Measurements from ENCODE around the gene PGF.

The PGF gene

DNA sequence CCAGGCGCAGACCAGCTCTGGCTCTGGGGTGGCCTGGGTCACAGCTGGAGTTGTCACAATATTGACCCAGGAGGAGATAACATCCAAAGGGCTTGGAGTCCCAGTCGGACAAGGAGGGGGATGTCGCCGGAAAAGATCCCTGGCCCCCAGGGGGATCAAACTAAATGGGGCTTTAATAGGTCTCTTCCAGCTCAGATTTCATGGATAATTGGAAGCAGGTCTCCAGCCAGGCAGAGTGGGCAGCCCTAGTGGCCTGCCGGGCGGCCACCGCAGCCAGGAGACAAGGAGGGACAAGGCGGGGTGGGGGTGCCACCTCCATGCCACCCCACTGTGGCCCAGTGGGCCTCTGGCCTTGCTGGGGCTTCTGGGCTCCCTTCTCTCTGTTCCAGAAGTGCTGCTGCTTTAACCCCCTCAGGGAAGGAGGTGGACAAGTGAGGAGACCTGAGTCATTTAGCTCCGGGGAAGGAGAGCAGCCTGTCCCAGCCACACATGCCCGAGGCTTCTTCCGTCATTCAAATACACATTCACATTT is 23.1 kb upstream of the PGF start:
- DNase-seq: no peak

DNA sequence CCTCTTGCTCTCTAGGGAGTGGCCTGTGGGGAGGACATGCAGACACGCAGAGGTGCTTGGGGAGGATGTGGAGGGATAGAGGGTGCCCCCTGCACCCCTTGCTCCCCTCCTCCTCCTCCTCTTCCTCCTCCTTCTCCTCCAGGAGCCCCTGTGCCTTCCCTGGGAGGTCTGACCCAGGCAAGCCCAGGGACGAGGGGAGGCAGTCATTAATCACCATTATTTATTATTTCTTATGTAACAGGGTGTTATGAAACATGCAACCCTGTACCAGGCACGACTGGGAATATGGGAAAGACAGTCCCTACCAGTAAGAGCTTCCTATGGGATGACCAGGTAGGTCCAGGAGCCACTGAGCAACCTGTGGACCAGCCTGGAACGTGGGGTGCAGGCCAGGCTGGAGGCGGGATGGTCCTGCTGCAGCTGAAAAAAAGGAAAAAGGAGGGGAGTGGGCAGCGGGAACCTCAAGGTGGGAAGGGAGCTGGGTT is 22.5 kb upstream of the PGF start:
- no peak for DNase-seq

DNA sequence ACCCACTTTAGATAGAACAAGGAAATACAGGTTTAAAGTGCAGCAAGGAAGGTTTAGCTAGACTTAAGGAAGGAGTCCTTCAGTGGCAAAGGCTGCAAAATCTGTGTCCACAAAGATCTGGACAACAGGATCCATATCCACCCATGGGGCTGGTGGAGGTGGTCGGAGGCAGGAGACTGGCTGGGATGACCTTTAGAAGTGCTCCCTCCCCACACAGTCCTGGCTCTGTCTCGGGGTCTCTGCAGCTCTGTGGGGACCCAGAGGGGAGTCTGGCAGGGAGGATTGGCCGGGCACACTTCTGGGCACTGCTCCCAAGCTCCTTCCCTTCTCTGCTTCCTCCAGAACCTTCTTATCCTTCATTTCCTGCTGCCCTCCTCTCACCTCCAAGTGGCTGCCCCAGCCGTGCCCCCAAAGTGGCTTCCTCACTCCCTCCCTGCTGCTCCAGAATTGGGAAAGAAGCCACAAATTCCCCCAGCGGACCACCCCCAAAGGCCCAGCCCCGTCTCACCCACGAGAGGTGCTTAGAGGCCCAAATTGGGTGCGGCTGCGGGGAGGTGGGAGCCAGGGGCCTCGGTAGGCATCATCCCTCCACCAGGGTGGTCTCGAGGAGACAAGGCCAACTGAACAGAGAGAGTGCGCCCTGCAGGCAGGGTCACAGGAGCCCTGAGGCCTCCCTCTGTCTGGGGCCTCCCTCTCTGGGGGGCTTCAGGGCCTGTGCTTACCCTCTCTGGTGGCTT is 21.9 kb upstream of the PGF start:
- no peak for DNase-seq

DNA sequence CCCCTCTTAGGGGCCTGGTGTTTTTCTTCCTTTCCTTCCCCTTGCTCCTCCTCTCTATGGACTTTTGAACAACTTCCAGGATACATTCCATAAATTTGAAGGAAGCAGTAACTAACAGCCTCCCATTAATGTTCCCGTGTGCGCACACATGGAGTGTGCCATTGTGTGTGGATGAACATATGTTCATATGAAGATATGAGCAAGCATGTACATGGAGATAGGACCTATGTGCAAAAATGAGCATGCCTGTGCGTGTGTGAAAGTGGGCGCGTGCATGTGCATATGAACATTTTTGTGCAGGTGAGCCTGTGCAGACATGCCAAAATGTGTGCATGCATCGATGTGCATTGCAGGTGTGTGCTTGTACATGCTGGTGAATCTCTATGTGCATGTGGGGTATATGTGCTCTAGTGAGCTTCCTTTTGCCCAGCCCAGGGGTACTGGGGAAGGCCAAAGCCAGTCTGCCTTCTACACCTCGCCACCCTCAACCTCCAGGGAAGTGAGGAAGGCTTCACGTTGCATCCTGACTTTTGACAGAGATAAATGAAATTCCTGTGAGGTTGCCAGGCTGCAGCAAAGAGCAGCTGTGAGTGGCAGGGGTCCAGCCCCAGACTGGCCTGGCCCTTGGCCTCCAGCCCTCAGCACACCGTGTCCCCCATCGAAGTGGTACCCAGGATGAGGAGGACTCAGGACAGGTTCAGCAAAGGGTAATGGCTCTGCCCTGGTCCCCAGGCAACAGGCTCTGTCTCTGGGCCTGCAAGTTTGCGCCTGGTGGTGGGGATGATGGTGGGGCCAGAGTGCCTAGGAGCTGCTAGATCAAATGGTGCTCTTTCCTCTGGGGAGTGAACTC is 21.1 kb upstream of the PGF start:
- DNase-seq: no peak

DNA sequence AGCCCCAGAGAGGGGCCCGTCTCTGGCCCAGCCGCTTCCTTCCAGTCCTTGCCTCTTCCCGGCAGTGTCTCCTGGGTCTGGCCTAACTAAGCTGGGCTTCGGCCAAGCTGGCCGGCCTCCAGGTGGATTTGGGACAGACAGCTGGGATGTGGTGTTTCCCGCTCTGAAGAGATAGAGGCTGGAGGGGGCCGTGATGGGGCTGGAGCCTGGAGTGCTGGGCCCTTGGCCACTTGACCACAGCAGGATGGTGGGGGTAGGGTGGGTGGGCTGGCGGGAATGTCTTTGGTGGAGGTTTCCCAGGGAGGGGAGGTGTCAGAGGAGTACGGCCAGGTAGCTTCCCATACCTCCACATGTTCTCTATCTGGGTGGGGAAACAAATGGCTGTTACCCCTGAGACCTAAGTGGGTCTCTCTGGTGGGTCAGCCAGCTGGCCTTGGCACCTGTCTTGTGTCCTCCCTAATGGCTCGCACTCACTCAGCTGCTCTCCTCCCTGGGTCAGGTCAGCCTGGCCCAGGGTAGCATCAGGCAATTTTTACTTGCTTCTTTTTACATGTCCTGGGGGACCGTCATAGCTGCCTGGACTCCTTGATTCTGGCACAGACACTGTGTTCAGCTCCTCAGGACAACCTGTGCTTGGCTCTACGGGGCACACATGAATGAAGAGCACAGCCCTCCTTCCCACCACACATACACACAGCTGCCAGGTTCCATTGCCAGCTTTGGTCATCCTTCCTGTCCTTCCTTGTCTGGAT is 19.8 kb upstream of the PGF start:
- no peak for DNase-seq

DNA sequence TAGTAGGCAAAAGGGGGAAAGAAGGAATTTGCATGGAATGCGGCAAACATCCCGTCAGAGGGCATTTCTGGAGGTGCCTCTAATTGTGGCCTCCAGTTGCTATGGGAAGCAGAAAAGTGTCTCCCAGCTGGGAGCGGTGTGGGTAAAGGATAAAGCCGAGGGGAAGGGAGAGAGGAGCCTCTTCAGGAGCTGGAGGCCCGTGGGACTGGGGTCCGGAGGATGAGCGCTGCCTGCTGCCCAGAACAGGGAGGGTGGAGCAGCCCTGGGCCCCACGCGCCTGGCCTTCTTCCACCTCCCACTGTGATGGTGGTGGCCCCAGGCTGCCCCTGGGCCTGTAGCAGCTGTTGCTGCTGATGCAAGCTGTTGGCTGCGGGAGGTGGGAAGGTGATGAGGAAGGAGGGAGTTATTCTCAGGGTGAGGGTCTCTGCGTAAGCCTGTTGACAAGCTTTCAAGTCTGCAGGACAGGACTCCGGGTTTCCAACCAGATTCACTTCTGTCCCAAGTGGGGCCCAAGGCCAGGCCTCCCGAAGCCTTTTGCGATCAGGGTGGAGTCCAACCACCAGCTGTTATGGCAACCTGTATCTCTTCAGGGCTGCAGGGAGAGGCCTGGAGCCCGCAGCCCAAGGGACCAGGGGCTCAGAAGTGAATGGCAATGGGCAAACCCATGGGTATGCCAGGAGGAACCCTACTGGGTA is 19.1 kb upstream of the PGF start:
- no peak for DNase-seq

DNA sequence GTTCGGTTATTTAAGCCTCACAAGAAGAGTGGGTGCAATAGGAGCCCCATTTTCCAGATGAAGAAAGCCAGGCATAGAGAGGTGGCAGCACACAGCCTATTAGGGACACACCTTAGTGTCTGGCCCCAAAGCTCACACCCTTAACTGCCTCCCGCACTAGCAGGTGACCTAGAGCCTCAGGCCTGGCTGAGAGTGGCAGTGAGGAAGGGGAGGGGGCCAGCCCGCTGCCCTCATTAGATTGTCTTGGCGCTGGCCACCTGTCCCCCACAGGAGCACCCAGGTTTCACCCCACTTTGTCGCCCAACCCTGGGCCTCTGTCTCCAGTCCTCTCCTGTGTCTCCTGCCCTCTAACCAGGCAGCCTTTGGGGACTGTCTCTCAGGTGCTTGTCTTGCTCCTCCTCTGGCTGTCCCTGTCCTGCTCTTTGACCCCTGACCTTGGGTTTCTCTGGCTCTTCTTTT is 18.5 kb upstream of the PGF start:
- DNase-seq: no peak

DNA sequence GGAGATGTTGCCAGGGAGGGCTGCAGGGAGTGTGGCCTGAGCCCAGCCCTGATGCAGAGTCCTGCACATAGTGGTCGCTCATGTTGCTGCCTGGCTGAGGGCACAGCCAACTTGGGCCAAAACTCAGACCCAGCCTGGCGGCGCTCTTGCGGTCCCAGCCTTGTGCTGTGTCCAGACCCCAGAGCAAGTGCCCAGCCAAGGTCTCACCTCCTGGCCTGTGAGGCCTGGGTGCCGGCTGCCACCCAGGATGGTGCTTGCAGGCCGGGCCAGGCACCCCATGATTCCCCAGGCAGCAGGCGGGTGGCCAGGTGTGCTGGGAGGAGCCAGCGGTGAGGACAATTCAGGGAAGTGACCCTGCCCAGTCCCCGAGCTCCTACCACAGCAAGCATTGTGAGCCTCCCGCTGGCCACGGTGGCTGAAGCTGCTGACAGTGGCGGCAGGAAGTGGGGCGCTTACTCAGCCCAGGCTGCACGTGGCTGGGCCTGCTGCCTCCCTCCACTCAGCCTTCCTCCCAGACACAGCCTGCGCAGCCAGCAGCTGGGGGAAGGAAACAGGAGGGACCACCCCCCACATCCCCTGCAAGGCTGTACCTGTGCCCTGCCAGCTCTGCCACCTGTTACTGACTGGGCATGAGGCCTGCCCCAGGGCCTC is 17.7 kb upstream of the PGF start:
- peak in 1 of 5 experiments; percentile 34 for DNase-seq

DNA sequence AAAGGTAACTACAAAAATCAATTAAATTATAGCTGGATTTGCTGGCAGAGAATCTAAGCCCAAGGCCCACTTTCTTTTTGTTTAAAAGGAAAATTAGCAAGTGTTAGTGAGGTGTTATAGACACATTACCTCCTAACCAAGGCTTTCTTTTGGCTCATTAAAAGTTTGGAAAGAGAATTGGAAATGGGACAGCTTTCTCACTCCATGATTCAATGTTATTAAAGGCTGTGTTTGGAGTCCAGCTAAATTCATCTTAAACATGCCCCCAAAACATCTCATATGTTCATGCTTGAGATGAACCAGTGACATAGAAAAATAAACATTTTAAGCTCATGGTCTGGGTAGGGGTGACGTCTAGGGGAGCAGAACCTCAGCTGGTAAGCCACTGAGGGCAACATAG is 13.4 kb upstream of the PGF start:
- no peak for DNase-seq

DNA sequence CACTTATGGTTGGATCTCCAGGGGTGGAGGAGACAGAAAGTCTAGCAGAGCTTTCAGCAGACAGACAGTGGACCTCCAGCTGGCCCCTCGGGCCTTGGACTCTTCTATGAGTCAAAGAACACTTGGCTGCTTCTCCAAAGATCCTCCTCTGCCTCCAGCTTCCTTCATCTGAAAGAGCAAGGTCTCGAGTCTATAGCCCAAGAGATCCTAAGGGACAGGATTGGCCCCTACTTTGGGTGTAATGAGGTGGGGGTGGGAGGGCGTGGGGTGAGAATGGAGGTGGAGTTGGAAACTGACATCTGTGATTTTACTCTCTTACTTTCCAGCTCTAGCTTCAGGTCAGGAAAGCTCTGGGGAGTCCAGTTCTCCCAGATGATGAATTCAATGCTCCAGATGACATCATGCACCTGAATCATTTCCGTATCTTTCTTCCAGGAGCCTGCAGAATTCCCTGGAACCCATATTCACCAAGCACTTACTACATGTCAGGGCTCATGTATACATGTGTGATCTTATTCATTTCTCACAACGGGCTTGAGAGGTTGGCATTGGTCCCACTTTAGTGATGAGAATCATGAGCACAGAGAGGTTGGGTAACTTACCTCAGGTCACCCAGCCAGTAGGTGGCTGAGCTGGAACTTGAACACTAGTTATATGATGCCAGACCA is 10.2 kb upstream of the PGF start:
- DNase-seq: no peak

DNA sequence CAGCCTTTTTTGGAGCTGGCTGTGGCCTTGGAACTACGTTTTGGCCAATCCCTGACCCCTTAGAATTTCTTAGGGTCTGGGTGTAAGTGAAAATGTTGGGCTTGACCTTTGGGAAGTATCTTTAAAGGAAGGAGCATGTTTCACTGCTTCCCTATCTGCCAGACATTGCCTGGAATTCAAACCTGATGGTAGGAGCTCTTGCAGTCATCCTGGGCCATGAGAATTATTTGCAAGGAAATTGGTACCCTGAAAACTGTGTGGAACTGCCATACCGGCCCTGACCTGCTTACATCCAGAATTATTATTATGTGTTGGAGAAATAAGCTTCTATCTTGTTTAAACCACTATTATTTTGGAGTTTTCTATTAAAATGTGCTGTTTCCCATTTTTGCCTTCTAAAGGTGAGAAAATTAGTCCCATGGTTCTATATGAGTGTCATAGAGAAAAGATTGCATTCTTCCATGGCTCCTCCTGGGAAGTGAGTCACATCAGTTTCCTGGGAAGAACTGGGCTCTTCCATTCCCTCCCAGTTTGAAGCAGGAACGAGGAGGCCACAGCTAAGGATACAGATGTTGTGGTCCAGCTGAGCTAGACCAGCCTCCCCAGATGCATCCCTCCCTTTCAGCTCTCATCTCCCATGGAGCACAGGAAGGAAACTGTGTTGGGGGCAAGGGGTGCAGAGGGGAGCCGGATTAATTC is 9.5 kb upstream of the PGF start:
- no peak for DNase-seq

DNA sequence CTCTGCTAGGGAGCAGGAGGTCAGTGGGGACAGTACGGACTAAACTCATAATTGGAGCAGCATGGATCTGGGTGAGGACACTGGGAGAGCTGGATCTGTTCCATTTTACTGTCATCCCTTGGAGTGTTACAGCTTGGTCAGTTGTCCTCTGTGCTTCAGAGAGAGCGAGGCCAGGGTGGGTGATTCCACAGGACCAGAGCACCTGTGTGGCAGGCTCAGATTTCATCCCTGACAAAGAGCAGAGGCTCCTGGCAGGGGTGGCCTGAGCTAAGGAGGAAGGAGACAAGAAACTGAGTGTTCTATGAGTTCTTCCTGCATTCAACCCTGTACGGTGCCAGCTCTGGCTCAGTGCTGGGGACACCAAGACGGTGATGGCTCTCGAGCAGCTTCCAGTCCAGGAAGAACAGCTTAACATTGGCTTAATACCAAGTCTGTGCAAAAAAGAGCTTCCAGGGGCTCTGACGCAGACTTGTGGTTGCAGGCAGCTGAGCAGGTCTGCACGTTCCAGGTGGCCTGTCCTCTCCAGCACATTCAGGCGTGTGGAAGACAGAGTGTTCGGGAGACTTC is 8.4 kb upstream of the PGF start:
- no peak for DNase-seq

DNA sequence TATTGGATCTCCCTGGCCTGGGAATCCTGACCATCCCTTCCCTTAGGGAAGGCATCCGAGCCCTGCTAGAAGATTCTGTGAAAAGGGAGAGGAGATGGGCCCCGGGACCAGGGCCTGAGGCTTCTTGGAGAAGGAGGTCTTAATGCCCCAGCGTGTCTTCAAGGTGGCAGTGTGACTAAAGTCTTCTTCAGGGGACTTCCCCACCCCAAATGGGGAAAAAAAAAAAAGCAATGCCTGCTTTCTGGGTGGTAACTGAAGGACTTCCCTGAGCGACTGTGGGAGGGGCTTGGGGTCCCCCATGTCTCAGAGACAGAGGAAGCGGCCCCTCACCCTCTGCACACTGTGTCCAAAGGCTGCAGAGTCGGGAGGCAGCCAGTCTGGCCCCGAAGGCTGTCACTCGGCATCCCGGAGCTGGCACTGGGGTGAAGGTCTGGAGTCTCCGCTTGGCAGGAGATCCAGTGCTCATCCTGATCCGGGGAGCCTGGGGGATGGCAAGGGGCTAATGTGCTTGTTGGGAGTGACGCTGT is 7.8 kb upstream of the PGF start:
- no peak for DNase-seq

DNA sequence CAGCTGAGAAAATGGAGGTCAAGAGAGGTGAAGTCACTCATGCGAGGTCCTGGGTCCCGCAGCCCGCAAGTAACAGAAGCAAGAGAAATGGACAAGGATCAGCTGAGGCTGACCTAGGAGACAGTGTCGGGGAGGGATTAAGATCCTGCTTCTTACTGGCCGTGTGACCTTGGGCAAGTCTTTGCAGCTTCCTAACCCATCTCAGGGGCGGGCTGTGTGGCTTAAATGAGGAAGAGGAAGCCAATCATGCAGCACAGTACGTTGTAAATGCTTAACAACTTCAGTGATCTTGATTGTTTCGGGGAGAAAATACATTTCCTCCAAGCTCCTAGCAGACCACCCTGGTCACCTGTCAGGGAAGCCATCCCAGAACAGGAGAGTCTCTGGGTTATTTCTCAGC is 7.1 kb upstream of the PGF start:
- DNase-seq: no peak

DNA sequence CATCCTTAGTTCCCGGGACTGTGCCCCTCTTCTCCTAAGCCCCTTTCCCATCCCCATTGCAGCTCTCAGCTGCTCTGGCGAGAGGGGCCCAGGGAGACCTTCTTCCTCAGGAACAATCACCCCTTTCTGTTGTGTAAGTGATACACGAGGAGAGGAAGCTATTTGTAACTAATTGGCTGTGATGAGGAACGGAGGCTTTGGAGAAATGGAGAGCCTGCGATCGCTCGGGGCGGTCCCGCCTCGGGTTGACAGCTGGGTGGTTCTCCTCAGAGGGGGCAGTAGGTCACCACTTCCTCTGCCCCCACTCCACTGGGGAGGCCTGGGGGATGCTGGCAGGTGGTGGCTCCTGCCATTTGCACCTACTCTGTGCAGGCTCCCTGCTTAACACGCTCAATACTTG is 6.6 kb upstream of the PGF start:
- no peak for DNase-seq

DNA sequence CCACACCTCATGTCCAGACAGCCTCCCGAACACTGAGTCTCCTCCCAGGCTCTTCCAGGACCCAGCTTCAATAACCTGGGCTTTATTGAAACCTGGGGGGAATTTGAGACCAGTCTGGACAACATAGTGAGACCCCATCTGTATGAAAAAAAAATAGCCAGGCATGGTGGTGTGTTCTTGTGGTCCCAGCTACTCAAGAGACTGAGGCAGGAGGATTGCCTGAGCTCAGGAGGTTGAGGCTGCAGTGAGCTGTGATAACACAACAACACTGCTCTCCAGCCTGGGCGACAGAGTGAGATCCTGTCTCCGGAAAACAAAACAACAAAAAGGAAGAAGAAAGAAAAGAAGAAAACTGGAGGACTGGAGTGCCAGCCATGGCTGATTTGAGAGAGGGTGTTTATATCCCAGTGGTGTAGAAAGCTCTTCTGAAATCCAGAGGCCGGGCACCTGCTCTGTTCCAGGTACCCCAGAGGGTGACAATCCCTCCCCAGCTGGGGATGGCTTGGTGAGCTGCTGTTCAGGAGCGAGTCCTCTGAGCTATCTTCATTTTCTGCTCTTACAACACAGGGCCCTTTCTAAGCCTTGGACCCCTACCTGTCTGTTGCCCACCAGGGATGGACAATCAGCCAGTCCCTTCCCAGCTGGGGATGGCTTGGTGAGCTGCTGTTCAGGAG is 6.0 kb upstream of the PGF start:
- DNase-seq: no peak

DNA sequence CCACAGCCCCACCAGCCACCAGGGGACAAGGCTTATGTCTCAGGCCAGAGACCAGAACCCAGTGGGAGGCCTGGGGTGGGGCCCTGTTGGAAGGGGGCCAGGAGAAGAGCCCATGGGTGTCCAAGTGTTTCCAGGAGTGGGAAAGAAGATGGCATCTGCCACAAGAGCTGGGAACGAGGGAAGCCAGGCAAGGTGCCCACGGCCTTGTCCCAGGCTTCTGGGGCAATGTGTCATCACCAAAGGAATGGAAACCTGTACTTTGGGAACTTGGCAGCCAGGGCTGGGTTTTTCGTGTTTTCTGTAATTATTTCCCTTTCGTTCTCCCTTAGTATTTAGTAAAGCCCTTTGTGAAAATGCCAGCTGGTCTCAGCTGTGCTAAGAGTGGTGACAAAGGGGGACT is 5.3 kb upstream of the PGF start:
- no peak for DNase-seq

DNA sequence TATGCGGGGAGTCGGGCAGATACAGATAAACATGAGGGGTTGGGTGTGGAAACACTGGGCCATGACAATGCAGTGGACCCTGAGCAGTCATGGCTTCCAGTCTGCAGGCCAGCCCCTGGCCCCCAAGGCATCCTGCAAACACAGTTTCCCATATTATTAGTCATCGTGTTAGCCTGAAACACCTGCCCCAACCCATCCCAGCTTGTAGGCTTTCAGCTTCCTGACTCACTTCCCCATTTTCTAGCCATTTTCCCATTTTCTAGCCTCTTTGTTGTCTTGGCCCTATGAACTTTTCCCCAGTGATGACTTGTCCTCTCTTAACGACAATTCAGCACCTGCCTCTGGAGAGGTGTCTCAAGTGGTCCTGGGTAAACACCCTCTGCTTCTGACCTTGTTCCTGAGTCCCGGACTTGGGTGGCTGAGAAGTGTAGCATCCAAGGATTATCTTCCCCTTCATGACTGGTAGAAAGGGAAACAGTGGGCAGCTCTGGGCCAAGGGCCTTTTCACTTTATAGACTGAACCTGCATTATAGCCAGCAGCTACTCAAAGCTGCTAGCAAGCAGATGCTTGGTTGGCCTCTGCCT is 4.3 kb upstream of the PGF start:
- no peak for DNase-seq

All from T-helper 2 cell (primary cell).